Left lung (tissue), 10 donors: ENCODE measurements around the gene NHLRC1. TPM values are rescaled to one million over a fixed set of nuclear protein-coding genes. Genes with fewer than 3 reads are reported as not detected.

ENCODE experiments used
- ATAC-seq: fragments of 200-7000 bp; cut with Tn5 transposase; one replicate; pipeline ENCODE4 v1.9.1; 2020; ENCODE audit warnings: moderate library complexity
- DNase-seq, 4 donors: peaks; one replicate each; pipeline ENCODE4 v3.0.0-alpha.2; 2013 to 2020
- H3K27ac ChIP-seq, 2 donors: fragments of 200-600 bp; sonication (generic) in 1 of 2; one replicate each; pipeline versions ENCODE4 v1.5.0 to v1.8.0; 2020 to 2021
- H3K27me3 ChIP-seq, 2 donors: fragments of 200-600 bp; sonication (generic) in 1 of 2; one replicate each; pipeline versions ENCODE4 v1.5.0 to v1.8.0; 2020 to 2021
- H3K36me3 ChIP-seq, 2 donors: fragments of 200-600 bp; sonication (generic) in 1 of 2; one replicate each; pipeline versions ENCODE4 v1.5.0 to v1.8.0; 2020 to 2021
- H3K4me1 ChIP-seq, 2 donors: fragments of 200-600 bp; one replicate each; pipeline ENCODE4 v1.8.0; 2021
- H3K4me3 ChIP-seq, 2 donors: fragments of 200-600 bp; sonication (generic) in 1 of 2; one replicate each; pipeline versions ENCODE4 v1.5.0 to v1.8.0; 2020 to 2021; ENCODE audit warnings: mild to moderate bottlenecking in 1 of 2
- H3K9me3 ChIP-seq, 2 donors: fragments of 200-600 bp; sonication (generic) in 1 of 2; one replicate each; pipeline versions ENCODE4 v1.5.0 to v1.8.0; 2020 to 2021
- intact Hi-C, 2 donors: fragments of 100-400 bp; cut with DNase I; formaldehyde crosslinking; loops; one replicate each; pipeline versions ENCODE4 v1.11.2 to v1.14.2; 2022
- polyA plus RNA-seq, 6 donors: library from polyadenylated mRNA; unstranded; fragments of 120-200 nt; gene quantifications; one replicate each; pipeline ENCODE4 v1.2.1, GENCODE V29; 2013; ENCODE audit not compliant: insufficient read length in 6 of 6
- total RNA-seq, 2 donors: library from RNA; stranded (reverse); fragmentation: NEBNext Ultra II Directional; extraction: Animal tissue kit (Norgen Biotek cat#: 25700); gene quantifications; one replicate each; pipeline ENCODE4 v1.2.1, GENCODE V29; 2021
- TF ChIP-seq, protein P1 (sequence below), 2 donors: fragments of 200-600 bp; sonication (generic) in 1 of 2; IDR thresholded peaks; one replicate each; pipeline versions ENCODE4 v1.5.0 to v1.8.0; 2021; ENCODE audit warnings: antibody characterized with exemption in 2 of 2
- donor health status: DM: no; HTN: yes; CAD: no.
- donor health status: DM: no; HTN: no; CAD: no.

The NHLRC1 gene
- total and polyA plus RNA-seq, 8 donors, result 1.9 to 2.8 (median 2.4) TPM

DNA sequence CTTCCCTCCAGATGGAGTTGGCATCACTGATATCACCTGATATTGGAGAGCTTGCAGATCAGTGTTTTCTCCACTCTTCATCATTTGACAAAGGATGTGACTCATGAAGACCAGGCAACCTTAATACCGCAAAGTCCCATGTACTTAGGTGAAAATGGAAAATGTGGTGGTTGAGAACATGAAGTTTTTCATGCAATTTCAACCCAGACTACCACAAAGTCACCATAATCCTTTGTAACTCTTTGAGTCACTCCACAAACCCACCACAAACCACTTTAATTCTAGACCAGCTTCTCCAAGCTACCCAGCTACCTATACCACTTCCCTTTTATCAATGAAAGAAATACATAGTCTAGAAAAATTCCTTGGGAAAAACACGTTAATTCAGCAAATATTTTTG is 7.1 kb downstream of the NHLRC1 start:
- DNase-seq (no peak), ATAC-seq (no peak)
- H3K27me3 ChIP-seq, result no peaks in the 10 kb centered on the region
- H3K4me3 ChIP-seq, result no peak overlapping the region
- no peaks in the 10 kb centered on the region for H3K36me3 ChIP-seq
- H3K4me1 ChIP-seq, result no peaks in the 10 kb centered on the region
- no peak overlapping the region for H3K27ac ChIP-seq
- H3K9me3 ChIP-seq, result no peaks in the 10 kb centered on the region
- TF ChIP-seq, protein P1, sequence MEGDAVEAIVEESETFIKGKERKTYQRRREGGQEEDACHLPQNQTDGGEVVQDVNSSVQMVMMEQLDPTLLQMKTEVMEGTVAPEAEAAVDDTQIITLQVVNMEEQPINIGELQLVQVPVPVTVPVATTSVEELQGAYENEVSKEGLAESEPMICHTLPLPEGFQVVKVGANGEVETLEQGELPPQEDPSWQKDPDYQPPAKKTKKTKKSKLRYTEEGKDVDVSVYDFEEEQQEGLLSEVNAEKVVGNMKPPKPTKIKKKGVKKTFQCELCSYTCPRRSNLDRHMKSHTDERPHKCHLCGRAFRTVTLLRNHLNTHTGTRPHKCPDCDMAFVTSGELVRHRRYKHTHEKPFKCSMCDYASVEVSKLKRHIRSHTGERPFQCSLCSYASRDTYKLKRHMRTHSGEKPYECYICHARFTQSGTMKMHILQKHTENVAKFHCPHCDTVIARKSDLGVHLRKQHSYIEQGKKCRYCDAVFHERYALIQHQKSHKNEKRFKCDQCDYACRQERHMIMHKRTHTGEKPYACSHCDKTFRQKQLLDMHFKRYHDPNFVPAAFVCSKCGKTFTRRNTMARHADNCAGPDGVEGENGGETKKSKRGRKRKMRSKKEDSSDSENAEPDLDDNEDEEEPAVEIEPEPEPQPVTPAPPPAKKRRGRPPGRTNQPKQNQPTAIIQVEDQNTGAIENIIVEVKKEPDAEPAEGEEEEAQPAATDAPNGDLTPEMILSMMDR (IDR thresholded peaks at IDR 0.05), result no peak
- intact Hi-C loops, result no loop called here

GRCh38 chr6:18110162-18110561 is 12.3 kb downstream of the NHLRC1 start:
- H3K27me3 ChIP-seq, result no peaks in the 10 kb centered on the region
- H3K36me3 ChIP-seq, result no peaks in the 10 kb centered on the region
- TF ChIP-seq, protein P1 (IDR thresholded peaks at IDR 0.05), result no peak
- no peak overlapping the region for H3K4me3 ChIP-seq
- H3K4me1 ChIP-seq, result no peaks in the 10 kb centered on the region
- no peak overlapping the region for H3K27ac ChIP-seq
- DNase-seq (no peak), ATAC-seq (no peak)
- intact Hi-C loops, result no loop called here
- peaks cover 0 to 9% of the 10 kb centered on the region in 2 donors for H3K9me3 ChIP-seq

DNA sequence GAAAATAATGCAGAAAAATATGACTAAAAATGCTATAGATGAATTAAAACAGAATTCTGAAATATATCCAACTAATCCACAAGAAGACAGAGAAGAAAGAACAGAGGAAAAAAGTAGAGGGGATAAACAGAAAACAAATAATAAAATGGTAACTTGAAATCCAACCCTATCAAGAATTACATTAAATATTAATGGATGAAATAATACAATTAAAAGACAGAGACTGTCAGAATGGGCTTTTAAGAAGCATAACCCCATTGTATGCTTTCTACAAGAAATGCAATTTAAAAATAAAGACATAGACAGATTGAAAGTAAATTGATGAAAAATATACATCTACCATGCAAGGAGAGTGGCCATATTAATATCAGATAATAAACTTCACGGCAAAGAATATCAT is 15.4 kb downstream of the NHLRC1 start:
- no peak for ATAC-seq
- intact Hi-C loops, result no loop called here

GRCh38 chr6:18102783-18103509 is 19.5 kb downstream of the NHLRC1 start:
- DNase-seq (no peak), ATAC-seq (no peak)
- no peak overlapping the region for H3K4me3 ChIP-seq
- TF ChIP-seq, protein P1 (IDR thresholded peaks at IDR 0.05), result no peak
- H3K9me3 ChIP-seq, result peaks cover 0 to 9% of the 10 kb centered on the region in 2 donors
- H3K27ac ChIP-seq, result no peak overlapping the region
- intact Hi-C loops, result no loop called here
- H3K27me3 ChIP-seq, result no peaks in the 10 kb centered on the region
- no peaks in the 10 kb centered on the region for H3K36me3 ChIP-seq
- H3K4me1 ChIP-seq, result no peaks in the 10 kb centered on the region

More for the DNA sequence above, 15.4 kb downstream of the NHLRC1 start:
- no peak overlapping the region for H3K27ac ChIP-seq
- H3K4me1 ChIP-seq, result no peaks in the 10 kb centered on the region
- no peak for DNase-seq
- no peaks in the 10 kb centered on the region for H3K36me3 ChIP-seq
- H3K4me3 ChIP-seq, result no peak overlapping the region
- H3K27me3 ChIP-seq, result no peaks in the 10 kb centered on the region
- TF ChIP-seq, protein P1 (IDR thresholded peaks at IDR 0.05), result no peak
- peaks cover 0 to 9% of the 10 kb centered on the region in 2 donors for H3K9me3 ChIP-seq

GRCh38 chr6:18101873-18102272 is 20.6 kb downstream of the NHLRC1 start:
- TF ChIP-seq, protein P1 (IDR thresholded peaks at IDR 0.05), result no peak
- Histone ChIP-seq H3K4me1 (no peaks in the 10 kb centered on the region), H3K36me3 (no peaks in the 10 kb centered on the region), H3K27ac (no peak overlapping the region), H3K27me3 (no peaks in the 10 kb centered on the region), H3K4me3 (no peak overlapping the region), H3K9me3 (peaks cover 0 to under 1% of the 10 kb centered on the region in 2 donors)
- intact Hi-C loops, result no loop called here
- ATAC-seq (no peak), DNase-seq (no peak)
